GM18508 (cell line): ENCODE results near the gene SMC5.
A peak's percentile ranks its signal among the peaks of the same experiment; 100 is the strongest.

Experiments
- ATAC-seq: cut with Tn5 transposase; IDR thresholded peaks from one replicate; pipeline ENCODE4 v1.9.1; 2021; ENCODE audit warnings: moderate number of reproducible peaks; ENCODE audit not compliant: insufficient read depth, unreplicated experiment

SMC5 gene

GRCh38 chr9:70352802-70353201 is 94.0 kb downstream of the SMC5 start:
- ATAC-seq: no peak

- no peak for ATAC-seq
These were observed 97.0 kb downstream of the SMC5 start for GRCh38 chr9:70355801-70356200.

- no peak for ATAC-seq
These were observed 104.2 kb downstream of the SMC5 start for GRCh38 chr9:70362952-70363351.

- ATAC-seq: no peak
These were observed 105.0 kb downstream of the SMC5 start for GRCh38 chr9:70363760-70364159.

- ATAC-seq: no peak
These were observed 108.6 kb downstream of the SMC5 start for GRCh38 chr9:70367305-70367930.

- ATAC-seq: no peak
These were observed 116.3 kb downstream of the SMC5 start for GRCh38 chr9:70374962-70375618.

- no peak for ATAC-seq
These were observed 123.4 kb downstream of the SMC5 start for GRCh38 chr9:70382046-70382708.

GRCh38 chr9:70382709-70383605 is 124.2 kb downstream of the SMC5 start:
- ATAC-seq: no peak

- ATAC-seq: no peak
These were observed 126.6 kb downstream of the SMC5 start for GRCh38 chr9:70385426-70385825.

GRCh38 chr9:70387663-70388062 is 128.9 kb downstream of the SMC5 start:
- no peak for ATAC-seq

- no peak for ATAC-seq
These were observed 130.4 kb downstream of the SMC5 start for GRCh38 chr9:70389188-70389587.

GRCh38 chr9:70389621-70390266 is 131.0 kb downstream of the SMC5 start:
- ATAC-seq: no peak

GRCh38 chr9:70390933-70391341 is 132.2 kb downstream of the SMC5 start:
- ATAC-seq: no peak

GRCh38 chr9:70392189-70392588 is 133.4 kb downstream of the SMC5 start:
- ATAC-seq: no peak

- no peak for ATAC-seq
These were observed 134.1 kb downstream of the SMC5 start for GRCh38 chr9:70392850-70393249.

- no peak for ATAC-seq
These were observed 136.9 kb downstream of the SMC5 start for GRCh38 chr9:70395652-70396051.

GRCh38 chr9:70398145-70398556 is 139.4 kb downstream of the SMC5 start:
- peak; percentile 95 for ATAC-seq

- ATAC-seq: no peak
These were observed 140.4 kb downstream of the SMC5 start for GRCh38 chr9:70399141-70399540.

GRCh38 chr9:70400107-70400892 is 141.5 kb downstream of the SMC5 start:
- no peak for ATAC-seq
